C4-2B (cell line): ENCODE data around the gene COMT.

Source experiments
- H3K27ac ChIP-seq: fragments of 450-650 bp; 2 replicates; pipeline ENCODE4 v1.5.1; 2017
- CTCF ChIP-seq: fragments of 450-650 bp; conservative IDR thresholded peaks from 2 replicates; pipeline ENCODE4 v1.5.1; 2017; ENCODE audit warnings: mild to moderate bottlenecking
- ZFX ChIP-seq: fragments of 450-650 bp; IDR thresholded peaks from 2 replicates; pipeline ENCODE4 v1.6.1; 2017

The COMT gene

DNA sequence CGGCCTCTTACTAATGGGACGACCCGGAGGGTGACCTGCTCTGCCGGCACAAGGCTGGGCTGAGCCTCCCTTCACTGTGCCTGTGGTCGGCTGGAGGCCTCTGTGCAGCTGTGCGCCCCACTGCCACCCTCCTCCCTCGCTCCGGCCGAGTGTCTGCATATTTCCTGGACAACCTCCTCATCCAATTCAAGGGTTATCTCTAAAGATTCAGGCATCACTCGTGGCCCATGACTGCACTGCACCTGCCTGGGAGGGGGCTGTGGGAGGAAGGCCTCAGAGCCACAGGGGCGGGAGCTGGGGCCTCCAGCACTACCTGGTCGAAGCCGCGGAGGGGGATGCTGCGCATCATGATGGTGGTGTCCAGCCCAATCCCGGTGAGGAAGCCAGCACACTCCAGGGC lies 43.8 kb upstream of the COMT start:
- no peak for TF ChIP-seq CTCF
- no peak for TF ChIP-seq ZFX
- H3K27ac ChIP-seq, result no peak overlapping the region

- TF ChIP-seq CTCF, result no peak
- TF ChIP-seq ZFX, result no peak
- H3K27ac ChIP-seq, result no peak overlapping the region
Observed at GRCh38 chr22:19898145-19898544, 43.4 kb upstream of the COMT start.

DNA sequence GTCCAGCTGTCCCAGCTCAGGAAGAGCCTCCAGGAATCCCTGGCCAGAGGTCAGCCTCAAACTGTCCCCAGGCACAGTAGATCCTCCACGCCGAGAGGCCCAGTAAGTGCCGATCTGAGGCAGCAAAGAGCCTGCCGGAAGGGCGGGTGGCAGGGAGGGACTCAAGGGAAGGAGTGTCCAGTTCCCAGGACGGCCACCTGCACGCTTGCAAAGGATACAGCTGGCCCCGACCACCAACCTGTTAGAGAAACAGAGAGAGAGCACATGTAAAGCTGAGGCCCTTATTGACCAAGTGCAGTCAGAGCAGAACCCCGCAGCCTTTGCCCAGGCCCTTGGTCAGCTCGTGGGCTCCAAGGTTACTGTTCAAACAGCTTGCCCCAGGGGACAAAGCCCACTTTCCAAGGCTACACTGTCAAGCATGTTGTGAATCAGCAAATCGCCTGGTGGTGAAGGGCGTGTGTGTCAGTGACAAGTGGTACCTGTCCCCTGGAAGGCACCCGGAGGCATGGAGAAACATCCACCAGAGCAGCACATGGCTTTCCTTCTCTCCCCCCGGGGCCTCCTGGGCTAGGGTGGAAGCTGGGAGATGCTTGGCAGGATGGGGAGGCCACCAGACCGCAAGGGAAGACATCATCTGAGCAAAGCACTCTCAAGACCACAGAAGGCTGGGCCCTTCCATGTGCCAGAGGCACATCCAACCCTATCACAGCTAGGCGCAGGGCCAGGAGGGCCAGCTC lies 42.6 kb upstream of the COMT start:
- H3K27ac ChIP-seq, result no peak overlapping the region
- no peak for TF ChIP-seq CTCF
- TF ChIP-seq ZFX, result no peak

DNA sequence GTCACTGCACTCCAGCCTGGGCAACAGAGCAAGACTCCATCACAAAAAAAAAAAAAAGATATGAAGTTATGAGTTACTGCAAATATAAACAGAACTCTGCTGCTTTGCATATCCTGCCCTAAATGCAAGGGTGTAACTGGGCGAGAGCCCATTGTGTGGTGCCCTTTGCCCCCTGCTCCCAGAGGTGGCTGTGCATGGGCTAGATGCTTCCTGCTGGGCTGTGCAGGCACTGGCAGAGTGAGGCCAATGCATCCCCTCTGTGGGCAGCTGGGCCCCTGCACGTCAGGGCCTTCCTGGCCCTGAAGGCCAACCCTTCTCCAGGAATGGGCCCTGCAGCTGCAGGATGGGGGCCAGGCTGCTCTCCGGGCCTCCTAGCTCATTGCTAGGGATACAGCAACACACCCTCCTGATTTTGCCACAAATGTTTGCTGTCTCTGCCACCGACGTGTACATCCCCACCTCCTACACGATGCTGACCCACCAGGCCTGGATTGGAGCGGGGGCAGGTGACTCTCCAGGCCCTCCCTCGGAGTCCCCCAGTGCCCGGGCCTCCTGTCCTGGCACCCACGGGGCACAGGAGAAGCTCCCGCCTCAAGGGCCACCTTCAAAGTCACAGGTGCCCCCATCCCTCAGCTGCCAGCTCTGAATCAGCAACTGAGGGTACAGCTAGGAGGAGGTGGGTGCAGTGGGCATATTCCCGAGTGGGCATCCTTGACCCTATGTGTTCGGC lies 40.7 kb upstream of the COMT start:
- TF ChIP-seq CTCF, result no peak
- no peak for TF ChIP-seq ZFX

DNA sequence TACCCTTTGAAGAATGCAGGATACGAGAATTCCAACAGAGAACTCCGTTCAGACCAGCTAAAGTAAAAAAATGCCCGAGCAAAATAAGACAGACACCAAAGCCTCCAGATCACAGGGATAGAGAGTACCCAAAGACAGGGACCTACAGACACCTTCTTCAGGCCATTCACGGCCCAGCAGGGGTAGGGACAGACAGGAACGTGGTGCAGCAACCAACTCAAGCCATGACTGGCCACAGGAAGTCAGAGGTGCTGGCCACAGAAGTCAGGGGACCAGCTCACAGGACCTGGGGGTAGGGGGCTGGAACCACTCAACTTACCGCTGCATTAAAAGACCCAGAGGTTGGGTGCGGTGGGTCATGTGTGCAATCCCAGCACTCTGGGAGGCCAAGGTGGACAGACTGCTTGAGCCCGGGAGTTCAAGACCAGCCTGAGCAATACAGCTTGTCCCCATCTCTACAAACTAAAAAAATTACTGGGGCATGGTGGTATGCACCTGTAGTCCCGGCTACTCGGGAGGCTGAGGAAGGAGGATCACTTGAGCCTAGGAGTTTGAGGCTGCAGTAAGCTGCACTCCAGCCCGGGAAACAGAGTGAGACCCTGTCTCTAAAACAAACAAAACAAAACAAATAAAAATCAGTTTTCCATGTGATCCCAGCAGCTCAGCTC lies 39.9 kb upstream of the COMT start:
- H3K27ac ChIP-seq, result no peak overlapping the region
- TF ChIP-seq CTCF (no peak), ZFX (no peak)

More for the DNA sequence above, 40.7 kb upstream of the COMT start:
- H3K27ac ChIP-seq, result no peak overlapping the region

- H3K27ac ChIP-seq, result no peak overlapping the region
- no peak for TF ChIP-seq ZFX
- TF ChIP-seq CTCF, result no peak
Observed at GRCh38 chr22:19902245-19902715, 39.3 kb upstream of the COMT start.

DNA sequence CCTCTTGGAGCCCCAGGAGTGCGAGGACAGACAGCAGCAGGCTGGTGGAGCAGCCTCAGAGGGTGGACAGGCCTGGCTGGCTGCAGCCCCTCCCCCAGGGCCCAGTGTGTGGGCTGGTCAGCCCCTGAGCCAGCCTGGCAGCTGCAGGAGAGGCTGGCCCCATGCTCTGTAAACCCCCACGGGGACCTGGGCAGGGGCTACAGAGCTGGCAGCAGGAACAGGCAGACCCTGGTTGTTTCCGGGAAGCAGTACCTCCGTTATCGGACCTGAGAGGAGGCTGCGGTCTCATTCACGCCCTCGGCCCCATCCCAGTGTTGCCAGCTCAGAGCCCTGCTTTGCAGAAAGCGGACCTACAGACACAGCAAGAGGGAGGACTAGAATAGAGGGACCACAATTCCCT lies 38.5 kb upstream of the COMT start:
- TF ChIP-seq CTCF (no peak), ZFX (no peak)
- H3K27ac ChIP-seq, result no peak overlapping the region
